Stimulated activated CD8-positive, alpha-beta memory T cell treated with anti-CD3 and anti-CD28 coated beads, Interleukin-4, amount 100 ng/mL, for 1 hour (primary cell): ENCODE measurements around the gene CASS4.
A peak's percentile ranks its signal among the peaks of the same experiment; 100 is the strongest.

Experiments used
- DNase-seq, 2 donors: peaks; one replicate each; pipeline ENCODE4 v3.0.0-alpha.2; 2020; ENCODE audit warnings: low read depth in 2 of 2, low spot score in 1 of 2

CASS4 gene

GRCh38 chr20:56422824-56423189, 10.7 kb downstream of the CASS4 start:
- DNase-seq = no peak

- no peak for DNase-seq
Observed at GRCh38 chr20:56423211-56423610, 11.2 kb downstream of the CASS4 start.

- no peak for DNase-seq
Observed at GRCh38 chr20:56423886-56424285, 11.8 kb downstream of the CASS4 start.

- DNase-seq = no peak
Observed at GRCh38 chr20:56424931-56425330, 12.9 kb downstream of the CASS4 start.

- DNase-seq = no peak
Observed at GRCh38 chr20:56426026-56426425, 14.0 kb downstream of the CASS4 start.

GRCh38 chr20:56426926-56427325, 14.9 kb downstream of the CASS4 start:
- DNase-seq = no peak

- no peak for DNase-seq
Observed at GRCh38 chr20:56427797-56428196, 15.7 kb downstream of the CASS4 start.

GRCh38 chr20:56428410-56428809, 16.4 kb downstream of the CASS4 start:
- DNase-seq = no peak

GRCh38 chr20:56428881-56429280, 16.8 kb downstream of the CASS4 start:
- DNase-seq = no peak

- DNase-seq = no peak
Observed at GRCh38 chr20:56429502-56429901, 17.4 kb downstream of the CASS4 start.

GRCh38 chr20:56429941-56430340, 17.9 kb downstream of the CASS4 start:
- no peak for DNase-seq

- DNase-seq = no peak
Observed at GRCh38 chr20:56430461-56430860, 18.4 kb downstream of the CASS4 start.

GRCh38 chr20:56430957-56431356, 18.9 kb downstream of the CASS4 start:
- no peak for DNase-seq

GRCh38 chr20:56431471-56431870, 19.4 kb downstream of the CASS4 start:
- DNase-seq = no peak

GRCh38 chr20:56433221-56433879, 21.3 kb downstream of the CASS4 start:
- no peak for DNase-seq

- no peak for DNase-seq
Observed at GRCh38 chr20:56433880-56434255, 21.8 kb downstream of the CASS4 start.

- no peak for DNase-seq
Observed at GRCh38 chr20:56437196-56437960, 25.3 kb downstream of the CASS4 start.

GRCh38 chr20:56438284-56438683, 26.2 kb downstream of the CASS4 start:
- no peak for DNase-seq

- no peak for DNase-seq
Observed at GRCh38 chr20:56439771-56440291, 27.8 kb downstream of the CASS4 start.

- DNase-seq = peak; percentile 27 to 40
Observed at GRCh38 chr20:56440346-56441007, 28.4 kb downstream of the CASS4 start.

- DNase-seq = no peak
Observed at GRCh38 chr20:56442389-56443365, 30.6 kb downstream of the CASS4 start.
